Astrocyte (in vitro differentiated cells and primary cell): ENCODE data around the gene SLC35B1. TPM values are rescaled to one million over a fixed set of nuclear protein-coding genes. Genes with fewer than 3 reads are reported as not detected.

Source experiments
- DNase-seq: peaks from one replicate; pipeline ENCODE4 v3.0.0-alpha.2; 2010; ENCODE audit warnings: low read depth
- FAIRE-seq: peaks from 2 replicates; lab custom pipeline; 2011; peaks lifted over from hg19 to GRCh38; lab: Jason Lieb, UNC
- H2AFZ ChIP-seq: 2 replicates; pipeline ENCODE4 v1.6.0; 2012; ENCODE audit warnings: low read depth, low read length, inconsistent platforms
- H3K27ac ChIP-seq: 2 replicates; pipeline ENCODE4 v1.5.1; 2011; ENCODE audit warnings: low read depth, low read length, inconsistent platforms
- H3K27me3 ChIP-seq: 2 replicates; pipeline ENCODE4 v1.6.0; 2011; ENCODE audit warnings: low read length, inconsistent platforms; ENCODE audit not compliant: insufficient read depth
- H3K36me3 ChIP-seq: 2 replicates; pipeline ENCODE4 v1.5.1; 2011; ENCODE audit warnings: low read length, inconsistent platforms; ENCODE audit not compliant: insufficient read depth
- H3K4me1 ChIP-seq: 2 replicates; pipeline ENCODE4 v1.5.1; 2011; ENCODE audit warnings: low read length, inconsistent platforms; ENCODE audit not compliant: insufficient read depth
- H3K4me2 ChIP-seq: 2 replicates; pipeline ENCODE4 v1.6.0; 2012; ENCODE audit warnings: low read length, inconsistent platforms
- H3K4me3 ChIP-seq: 2 replicates; pipeline ENCODE4 v1.5.1; 2011; ENCODE audit warnings: low read depth, mild to moderate bottlenecking, low read length, inconsistent platforms; ENCODE audit not compliant: insufficient read depth
- H3K79me2 ChIP-seq: 2 replicates; pipeline ENCODE4 v1.6.0; 2012; ENCODE audit warnings: mild to moderate bottlenecking, low read length, inconsistent platforms; ENCODE audit not compliant: insufficient read depth
- H3K9ac ChIP-seq: 2 replicates; pipeline ENCODE4 v1.6.0; 2012; ENCODE audit warnings: mild to moderate bottlenecking, low read length, inconsistent platforms
- H3K9me3 ChIP-seq: 2 replicates; pipeline ENCODE4 v1.5.1; 2012; ENCODE audit warnings: low read depth, mild to moderate bottlenecking, low read length, inconsistent platforms; ENCODE audit not compliant: insufficient read depth
- H4K20me1 ChIP-seq: 2 replicates; pipeline ENCODE4 v1.6.0; 2012; ENCODE audit warnings: low read length, inconsistent platforms; ENCODE audit not compliant: insufficient read depth
- H3K27ac Mint-ChIP-seq: one replicate; pipeline ENCODE4 v1.8.0; 2021; ENCODE audit warnings: mild to moderate bottlenecking, mixed read lengths; ENCODE audit not compliant: unreplicated experiment
- H3K27me3 Mint-ChIP-seq: one replicate; pipeline ENCODE4 v1.8.0; 2021; ENCODE audit warnings: low read depth, mixed read lengths; ENCODE audit not compliant: unreplicated experiment
- H3K36me3 Mint-ChIP-seq: one replicate; pipeline ENCODE4 v1.8.0; 2021; ENCODE audit warnings: low read depth, mixed read lengths; ENCODE audit not compliant: unreplicated experiment
- H3K4me1 Mint-ChIP-seq: one replicate; pipeline ENCODE4 v1.8.0; 2021; ENCODE audit warnings: low read depth, mixed read lengths; ENCODE audit not compliant: unreplicated experiment
- H3K4me3 Mint-ChIP-seq: one replicate; pipeline ENCODE4 v1.8.0; 2021; ENCODE audit warnings: mild to moderate bottlenecking, moderate library complexity, mixed read lengths; ENCODE audit not compliant: unreplicated experiment
- H3K9me3 Mint-ChIP-seq: one replicate; pipeline ENCODE4 v1.8.0; 2021; ENCODE audit warnings: mild to moderate bottlenecking, mixed read lengths; ENCODE audit not compliant: unreplicated experiment
- EZH2 ChIP-seq: IDR thresholded peaks from 2 replicates; pipeline ENCODE4 v1.6.1; 2012; ENCODE audit warnings: mild to moderate bottlenecking, low read length, inconsistent platforms; ENCODE audit not compliant: insufficient read depth
- total RNA-seq: library from RNA; stranded (reverse); gene quantifications from 2 replicates; pipeline ENCODE4 v1.2.1, GENCODE V29; 2021
- TF ChIP-seq, protein P1 (sequence below): IDR thresholded peaks from 2 replicates; pipeline ENCODE4 v1.5.1; 2011; ENCODE audit warnings: low read depth, mild to moderate bottlenecking, inconsistent platforms, low read length, moderate library complexity; ENCODE audit not compliant: insufficient read depth

The SLC35B1 gene
- total RNA-seq, 1 donor from 2014 or later = 61.1 TPM

DNA sequence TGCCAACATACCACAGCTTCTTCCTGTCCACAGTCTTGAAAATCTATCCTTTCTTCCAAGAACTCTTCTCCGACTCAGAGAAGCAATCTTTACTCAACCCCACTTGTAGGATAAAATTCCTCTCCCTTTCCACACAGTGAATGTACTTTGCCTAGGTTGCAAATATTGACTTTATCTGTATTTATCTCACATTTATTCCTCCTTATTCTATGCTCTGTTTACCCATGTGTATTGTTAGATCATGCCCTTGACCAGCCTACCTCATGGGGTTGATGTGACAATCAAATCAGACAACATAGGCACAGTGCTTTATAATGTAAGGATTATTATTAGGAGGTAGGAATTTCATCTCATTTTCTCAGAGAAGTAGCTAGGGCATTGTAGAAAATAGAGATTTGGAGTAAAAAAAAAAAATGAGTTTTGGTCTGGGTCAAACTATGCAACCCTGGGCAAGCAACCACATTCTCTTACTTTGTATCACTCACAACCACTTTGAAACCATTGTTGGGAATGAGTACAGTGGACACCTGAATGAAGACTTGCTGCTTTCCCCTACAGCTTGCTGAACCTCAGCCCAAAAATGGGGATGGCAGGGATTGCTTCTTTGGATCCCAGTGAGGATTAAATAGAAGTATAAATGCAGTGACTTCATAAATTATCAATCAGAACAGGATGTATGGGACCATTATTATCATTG is 9.1 kb upstream of the SLC35B1 start:
- Histone ChIP-seq H3K4me3 (no peak overlapping the region), H3K27ac (no peak overlapping the region), H3K9me3 (no peaks in the 10 kb centered on the region), H3K4me1 (peaks cover 4% of the 10 kb centered on the region), H3K27me3 (no peaks in the 10 kb centered on the region), H3K4me2 (no peak overlapping the region), H3K36me3 (no peaks in the 10 kb centered on the region), H3K9ac (no peak overlapping the region), H3K79me2 (no peaks in the 10 kb centered on the region), H2AFZ (no peak overlapping the region), H4K20me1 (no peaks in the 10 kb centered on the region)
- no peak for FAIRE-seq
- Mint-ChIP-seq H3K4me1 (no peaks in the 10 kb centered on the region), H3K9me3 (no peaks in the 10 kb centered on the region), H3K4me3 (no peak overlapping the region), H3K36me3 (peaks cover 2% of the 10 kb centered on the region), H3K27me3 (no peaks in the 10 kb centered on the region), H3K27ac (no peak overlapping the region)
- TF ChIP-seq EZH2 = no peak
- TF ChIP-seq, protein P1, sequence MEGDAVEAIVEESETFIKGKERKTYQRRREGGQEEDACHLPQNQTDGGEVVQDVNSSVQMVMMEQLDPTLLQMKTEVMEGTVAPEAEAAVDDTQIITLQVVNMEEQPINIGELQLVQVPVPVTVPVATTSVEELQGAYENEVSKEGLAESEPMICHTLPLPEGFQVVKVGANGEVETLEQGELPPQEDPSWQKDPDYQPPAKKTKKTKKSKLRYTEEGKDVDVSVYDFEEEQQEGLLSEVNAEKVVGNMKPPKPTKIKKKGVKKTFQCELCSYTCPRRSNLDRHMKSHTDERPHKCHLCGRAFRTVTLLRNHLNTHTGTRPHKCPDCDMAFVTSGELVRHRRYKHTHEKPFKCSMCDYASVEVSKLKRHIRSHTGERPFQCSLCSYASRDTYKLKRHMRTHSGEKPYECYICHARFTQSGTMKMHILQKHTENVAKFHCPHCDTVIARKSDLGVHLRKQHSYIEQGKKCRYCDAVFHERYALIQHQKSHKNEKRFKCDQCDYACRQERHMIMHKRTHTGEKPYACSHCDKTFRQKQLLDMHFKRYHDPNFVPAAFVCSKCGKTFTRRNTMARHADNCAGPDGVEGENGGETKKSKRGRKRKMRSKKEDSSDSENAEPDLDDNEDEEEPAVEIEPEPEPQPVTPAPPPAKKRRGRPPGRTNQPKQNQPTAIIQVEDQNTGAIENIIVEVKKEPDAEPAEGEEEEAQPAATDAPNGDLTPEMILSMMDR = no peak
- DNase-seq = no peak

DNA sequence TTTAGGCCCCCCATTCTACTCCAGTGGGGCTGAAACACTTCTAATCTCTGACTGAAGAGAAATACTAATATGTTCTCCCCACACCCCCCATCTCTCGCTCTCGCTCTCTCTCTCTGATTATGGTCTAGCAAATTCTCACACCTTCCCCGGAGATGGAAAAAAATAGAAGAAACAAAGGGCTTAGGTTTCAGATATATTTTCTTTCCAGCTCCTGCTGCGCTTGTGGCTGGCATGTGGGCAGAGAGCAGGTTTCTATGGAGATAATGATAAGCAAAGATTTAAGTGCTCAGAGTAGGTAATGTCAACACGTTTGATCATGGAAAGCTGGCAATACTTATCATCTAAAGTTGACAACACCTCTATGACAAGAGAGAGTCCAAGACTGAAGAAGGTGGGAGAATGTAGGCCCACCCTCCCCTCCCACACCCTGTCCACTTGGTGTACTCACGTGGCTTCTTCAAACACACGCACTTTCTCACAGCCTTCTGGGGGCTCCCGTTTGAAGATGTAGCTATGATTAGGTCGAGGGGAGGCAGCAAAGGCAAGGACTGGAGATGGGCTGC is 8.0 kb upstream of the SLC35B1 start:
- Histone ChIP-seq H3K4me3 (no peak overlapping the region), H4K20me1 (no peaks in the 10 kb centered on the region), H2AFZ (no peak overlapping the region), H3K36me3 (no peaks in the 10 kb centered on the region), H3K79me2 (no peaks in the 10 kb centered on the region), H3K9ac (no peak overlapping the region), H3K27ac (no peak overlapping the region), H3K4me1 (peaks cover 4% of the 10 kb centered on the region), H3K9me3 (no peaks in the 10 kb centered on the region), H3K4me2 (no peak overlapping the region), H3K27me3 (no peaks in the 10 kb centered on the region)
- Mint-ChIP-seq H3K4me3 (no peak overlapping the region), H3K27ac (no peak overlapping the region), H3K36me3 (peaks cover 2% of the 10 kb centered on the region), H3K27me3 (no peaks in the 10 kb centered on the region), H3K4me1 (no peaks in the 10 kb centered on the region), H3K9me3 (no peaks in the 10 kb centered on the region)
- FAIRE-seq (no peak), DNase-seq (no peak)
- TF ChIP-seq, protein P1 = no peak
- no peak for TF ChIP-seq EZH2

DNA sequence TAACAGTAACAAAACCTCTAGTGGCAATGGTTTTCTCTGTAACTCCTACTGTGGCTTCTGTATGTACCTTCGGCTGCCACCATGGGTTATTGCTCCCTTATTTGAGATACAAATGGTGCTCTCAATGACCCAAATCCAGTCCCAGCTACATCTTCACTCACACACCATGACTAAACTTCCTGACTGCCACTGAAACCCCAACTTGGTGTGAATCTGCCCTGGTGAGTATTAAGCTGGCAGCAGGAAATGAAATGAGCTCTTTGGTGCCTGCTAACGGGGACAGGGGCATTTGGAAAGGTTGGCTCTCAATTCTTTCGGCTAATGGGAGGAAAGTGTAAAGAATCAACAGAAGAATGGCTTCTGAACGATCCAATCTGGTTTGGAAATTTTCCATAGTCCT is 7.5 kb upstream of the SLC35B1 start:
- Histone ChIP-seq H3K27me3 (no peaks in the 10 kb centered on the region), H3K79me2 (no peaks in the 10 kb centered on the region), H3K9me3 (no peaks in the 10 kb centered on the region), H3K9ac (no peak overlapping the region), H3K4me3 (no peak overlapping the region), H3K4me1 (peaks cover 4% of the 10 kb centered on the region), H3K27ac (no peak overlapping the region), H4K20me1 (no peaks in the 10 kb centered on the region), H3K36me3 (no peaks in the 10 kb centered on the region), H2AFZ (no peak overlapping the region), H3K4me2 (no peak overlapping the region)
- H3K4me3 Mint-ChIP-seq = no peak overlapping the region
- no peak for TF ChIP-seq EZH2
- TF ChIP-seq, protein P1 = no peak
- no peaks in the 10 kb centered on the region for H3K9me3 Mint-ChIP-seq
- no peaks in the 10 kb centered on the region for H3K27me3 Mint-ChIP-seq
- H3K36me3 Mint-ChIP-seq = peaks cover 4% of the 10 kb centered on the region
- no peak for DNase-seq
- no peaks in the 10 kb centered on the region for H3K4me1 Mint-ChIP-seq
- no peak overlapping the region for H3K27ac Mint-ChIP-seq
- no peak for FAIRE-seq
